ENCODE results near the gene SMIM21. TPM values are rescaled to one million over a fixed set of nuclear protein-coding genes. Genes with fewer than 3 reads are reported as not detected.

Gene SMIM21
- total and polyA plus RNA-seq, 2 experiments from 2014 or later = not detected

GRCh38 chr18:75472906-75473305 is 45.4 kb upstream of the SMIM21 start:
- H3K4me3 ChIP-seq = no peak overlapping the region
- H3K27ac ChIP-seq = no peak overlapping the region
- 0 out of 2 replicates have a peak overlapping the region, but pooled peaks have one; percentile 9 for H2AFZ ChIP-seq
- DNase-seq = no peak
- H3F3A ChIP-seq (ENCODE audit: insufficient read depth) = peaks cover 13% of the 10 kb centered on the region
- no peaks in the 10 kb centered on the region for H4K20me1 ChIP-seq (ENCODE audit: insufficient read depth)
- no peak overlapping the region for H3K9ac ChIP-seq
- no peak for TF ChIP-seq EZH2phosphoT487 (IDR thresholded peaks at IDR 0.05; ENCODE audit: insufficient read depth, low read depth)
- no peak for TF ChIP-seq EZH2 (IDR thresholded peaks at IDR 0.05; ENCODE audit: insufficient read depth, poor library complexity, severe bottlenecking)
- H3K9me3 ChIP-seq (ENCODE audit: low read depth) = no peaks in the 10 kb centered on the region
- peaks cover 24% of the 10 kb centered on the region for H3K4me1 ChIP-seq (ENCODE audit: insufficient read depth)
- no peaks in the 10 kb centered on the region for H3K79me2 ChIP-seq (ENCODE audit: insufficient read depth)
- 81 to 84% methylated on average over 5 of the region's 5 CpGs for WGBS, 2 experiments (ENCODE audit: low coverage in 1 of 2, low lambda C conversion rate in 2 of 2, missing lambda C conversion rate in 2 of 2)
- no peaks in the 10 kb centered on the region for H3K36me3 ChIP-seq (ENCODE audit: low read depth)
- H3K9me2 ChIP-seq (ENCODE audit: insufficient read depth) = no peaks in the 10 kb centered on the region
- in situ Hi-C loops (cut with MboI) = loop anchor here (5.0 kb wide), 1 partner anchor 51 kb away; no protein-coding TSS in a partner anchor
- H3K27me3 ChIP-seq (replicated peaks; ENCODE audit: insufficient read depth) = no peaks in the 10 kb centered on the region
- H3K4me2 ChIP-seq (ENCODE audit: unreplicated experiment) = no peak overlapping the region

GRCh38 chr18:75472396-75472795 is 44.9 kb upstream of the SMIM21 start:
- Histone ChIP-seq H4K20me1 (ENCODE audit: insufficient read depth) (no peaks in the 10 kb centered on the region), H3K9ac (no peak overlapping the region), H3K9me2 (ENCODE audit: insufficient read depth) (no peaks in the 10 kb centered on the region), H3F3A (ENCODE audit: insufficient read depth) (peaks cover 13% of the 10 kb centered on the region), H3K27me3 (replicated peaks; ENCODE audit: insufficient read depth) (no peaks in the 10 kb centered on the region), H3K9me3 (ENCODE audit: low read depth) (no peaks in the 10 kb centered on the region), H3K4me3 (no peak overlapping the region), H3K27ac (no peak overlapping the region), H3K79me2 (ENCODE audit: insufficient read depth) (no peaks in the 10 kb centered on the region), H3K4me2 (ENCODE audit: unreplicated experiment) (no peak overlapping the region), H3K4me1 (ENCODE audit: insufficient read depth) (peaks cover 24% of the 10 kb centered on the region), H2AFZ (no peak overlapping the region), H3K36me3 (ENCODE audit: low read depth) (no peaks in the 10 kb centered on the region)
- TF ChIP-seq EZH2 (IDR thresholded peaks at IDR 0.05; ENCODE audit: insufficient read depth, poor library complexity, severe bottlenecking) = no peak
- TF ChIP-seq EZH2phosphoT487 (IDR thresholded peaks at IDR 0.05; ENCODE audit: insufficient read depth, low read depth) = no peak
- DNase-seq = no peak
- in situ Hi-C loops (cut with MboI) = loop anchor here (5.0 kb wide), 1 partner anchor 50 kb away; no protein-coding TSS in a partner anchor
- 94 to 96% methylated on average over 7 of the region's 7 CpGs for WGBS, 2 experiments (ENCODE audit: low coverage in 1 of 2, low lambda C conversion rate in 2 of 2, missing lambda C conversion rate in 2 of 2)

GRCh38 chr18:75471850-75472249 is 44.3 kb upstream of the SMIM21 start:
- Histone ChIP-seq H3K27ac (no peak overlapping the region), H3K27me3 (replicated peaks; ENCODE audit: insufficient read depth) (no peaks in the 10 kb centered on the region), H3K4me3 (no peak overlapping the region), H3K9me2 (ENCODE audit: insufficient read depth) (no peaks in the 10 kb centered on the region), H3K9me3 (ENCODE audit: low read depth) (no peaks in the 10 kb centered on the region), H4K20me1 (ENCODE audit: insufficient read depth) (no peaks in the 10 kb centered on the region), H3K4me2 (ENCODE audit: unreplicated experiment) (no peak overlapping the region), H2AFZ (no peak overlapping the region), H3K9ac (no peak overlapping the region), H3K79me2 (ENCODE audit: insufficient read depth) (no peaks in the 10 kb centered on the region), H3F3A (ENCODE audit: insufficient read depth) (peaks cover 13% of the 10 kb centered on the region), H3K36me3 (ENCODE audit: low read depth) (no peaks in the 10 kb centered on the region), H3K4me1 (ENCODE audit: insufficient read depth) (peaks cover 24% of the 10 kb centered on the region)
- no peak for DNase-seq
- in situ Hi-C loops (cut with MboI) = loop anchor here (5.0 kb wide), 1 partner anchor 50 kb away; no protein-coding TSS in a partner anchor
- 84 to 86% methylated on average over 9 of the region's 9 CpGs for WGBS, 2 experiments (ENCODE audit: low coverage in 1 of 2, low lambda C conversion rate in 2 of 2, missing lambda C conversion rate in 2 of 2)
- TF ChIP-seq EZH2 (IDR thresholded peaks at IDR 0.05; ENCODE audit: insufficient read depth, poor library complexity, severe bottlenecking) = no peak

- Histone ChIP-seq H3K9me2 (ENCODE audit: insufficient read depth) (no peaks in the 10 kb centered on the region), H3K4me3 (no peak overlapping the region), H3F3A (ENCODE audit: insufficient read depth) (no peaks in the 10 kb centered on the region), H3K36me3 (ENCODE audit: low read depth) (no peaks in the 10 kb centered on the region), H3K4me2 (ENCODE audit: unreplicated experiment) (no peak overlapping the region), H3K4me1 (ENCODE audit: insufficient read depth) (no peaks in the 10 kb centered on the region), H3K9me3 (ENCODE audit: low read depth) (no peaks in the 10 kb centered on the region), H2AFZ (no peak overlapping the region), H4K20me1 (ENCODE audit: insufficient read depth) (no peaks in the 10 kb centered on the region), H3K27me3 (replicated peaks; ENCODE audit: insufficient read depth) (no peaks in the 10 kb centered on the region), H3K27ac (no peak overlapping the region), H3K79me2 (ENCODE audit: insufficient read depth) (no peaks in the 10 kb centered on the region), H3K9ac (no peak overlapping the region)
- TF ChIP-seq EZH2phosphoT487 (IDR thresholded peaks at IDR 0.05; ENCODE audit: insufficient read depth, low read depth) = no peak
- no peak for TF ChIP-seq EZH2 (IDR thresholded peaks at IDR 0.05; ENCODE audit: insufficient read depth, poor library complexity, severe bottlenecking)
- in situ Hi-C loops (cut with MboI) = no loop called here
- WGBS, 2 experiments (ENCODE audit: low coverage in 1 of 2, low lambda C conversion rate in 2 of 2, missing lambda C conversion rate in 2 of 2) = 77 to 79% methylated on average over 5 of the region's 5 CpGs
- DNase-seq = no peak
Measured at GRCh38 chr18:75467851-75468250, 40.3 kb upstream of the SMIM21 start.

All from GM23248 (cell line).